NCI-H82 treated with DMSO at 0.1 percent for 48 hours (cell line): Measurements from ENCODE around the gene CAMKMT.

Experiments used
- DNase-seq: peaks from one replicate; lab custom pipeline; 2025; ENCODE audit not compliant: unreplicated experiment; lab: John Stamatoyannopoulos, UW

Gene CAMKMT

DNA sequence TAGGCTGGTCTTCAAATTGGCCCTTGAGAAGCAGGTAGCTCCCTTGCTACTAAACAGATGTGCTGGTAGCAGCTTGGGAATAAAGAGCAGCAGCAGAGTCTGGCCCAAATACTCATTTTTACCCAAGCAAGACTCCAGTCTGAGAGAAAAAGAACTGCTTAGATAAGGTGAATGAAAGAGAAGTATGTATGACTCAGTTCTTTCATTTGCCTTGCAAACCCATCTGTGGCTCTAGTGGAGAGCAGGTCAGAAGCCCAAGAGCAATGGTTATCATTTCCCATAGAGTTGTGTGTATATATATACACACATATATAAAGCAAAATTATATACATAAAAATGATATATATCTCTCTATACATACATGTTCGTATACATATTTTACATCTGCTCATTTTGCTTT lies 80.3 kb downstream of the CAMKMT start:
- DNase-seq, result no peak

DNA sequence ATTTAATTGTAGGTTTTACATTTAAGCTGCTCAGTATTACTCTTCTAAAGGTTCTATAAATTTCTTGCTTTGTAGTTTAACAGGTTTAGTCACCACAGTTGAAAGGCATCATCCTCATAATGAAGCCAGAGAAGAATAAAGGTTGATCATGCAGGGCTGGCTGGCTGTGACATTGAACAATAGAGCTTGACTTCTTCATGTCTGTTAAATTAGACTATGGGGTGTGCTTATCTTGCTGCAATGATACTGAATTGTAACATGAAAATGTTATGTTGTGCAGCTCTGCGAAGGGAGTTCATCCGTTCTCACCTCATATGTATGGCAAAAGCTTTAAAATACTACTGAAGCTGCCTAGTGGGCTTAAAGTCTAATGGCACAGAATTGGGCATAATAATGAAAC lies 81.8 kb downstream of the CAMKMT start:
- DNase-seq, result no peak

DNA sequence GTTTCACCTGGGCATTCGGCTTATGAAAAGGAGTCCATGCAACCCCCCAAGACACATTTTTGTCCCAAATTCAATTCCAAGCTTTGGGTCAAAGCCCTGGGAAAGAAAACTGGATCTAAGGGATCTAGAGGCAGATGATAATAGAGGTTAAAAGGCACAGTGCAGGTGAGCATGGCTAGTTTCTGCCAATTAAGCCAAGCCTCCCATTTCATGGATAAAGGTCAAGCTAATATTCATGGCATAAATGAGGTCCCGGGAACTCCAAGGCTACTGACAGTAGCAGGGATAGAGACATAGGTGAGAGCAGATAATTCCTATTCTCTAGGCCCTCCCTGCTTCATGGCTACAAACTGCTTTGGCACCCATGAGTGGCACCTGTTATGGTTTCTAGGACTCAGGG lies 83.1 kb downstream of the CAMKMT start:
- no peak for DNase-seq

DNA sequence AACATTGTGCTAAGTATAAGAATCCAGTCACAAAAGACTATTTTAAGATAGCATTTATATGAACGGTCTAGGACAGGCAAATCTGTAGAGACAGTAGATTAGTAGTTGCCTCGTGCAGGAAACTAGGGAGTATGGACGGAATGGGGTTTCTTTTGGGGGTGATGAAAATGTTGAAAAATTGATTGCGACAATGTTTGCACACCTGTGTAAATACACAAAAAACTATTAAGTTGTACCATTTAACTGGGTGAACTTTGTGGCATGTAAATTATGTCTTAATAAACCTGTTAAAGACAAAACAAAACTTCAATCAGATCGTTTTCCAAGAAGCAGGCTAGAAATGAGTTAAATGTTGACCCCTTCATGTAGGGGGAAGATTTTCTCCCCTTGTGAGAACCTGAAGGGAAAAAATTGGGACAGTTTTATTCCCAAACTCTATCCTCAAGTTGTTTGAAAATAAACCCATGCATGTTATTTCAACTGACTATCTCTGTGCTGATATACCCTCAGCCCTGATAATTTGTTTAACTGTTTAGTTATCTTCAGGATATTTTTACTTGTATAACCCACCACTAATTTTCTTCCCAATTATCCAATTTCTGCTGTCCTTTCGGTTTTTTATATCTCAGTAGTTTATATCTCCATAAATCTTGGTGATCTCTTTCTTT lies 87.2 kb downstream of the CAMKMT start:
- DNase-seq, result no peak

DNA sequence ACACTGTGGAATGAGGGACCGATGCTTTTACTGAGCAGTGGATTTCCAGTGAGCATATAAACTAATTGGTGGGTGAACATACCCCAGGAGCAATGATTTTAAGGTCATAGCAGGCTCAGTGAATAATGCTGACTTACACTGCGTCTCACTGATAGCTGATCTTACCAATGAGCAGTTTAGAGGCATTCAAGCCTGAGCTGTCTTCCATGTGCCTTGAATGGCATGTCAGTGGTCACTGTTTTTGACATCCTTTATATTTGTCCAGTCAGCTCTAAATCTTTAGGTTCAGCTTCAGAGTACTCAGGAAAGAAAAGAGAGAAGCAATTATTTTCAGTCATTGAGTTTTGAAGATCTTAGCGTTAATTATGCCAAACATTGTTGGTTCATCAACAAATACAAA lies 88.3 kb downstream of the CAMKMT start:
- DNase-seq, result no peak

DNA sequence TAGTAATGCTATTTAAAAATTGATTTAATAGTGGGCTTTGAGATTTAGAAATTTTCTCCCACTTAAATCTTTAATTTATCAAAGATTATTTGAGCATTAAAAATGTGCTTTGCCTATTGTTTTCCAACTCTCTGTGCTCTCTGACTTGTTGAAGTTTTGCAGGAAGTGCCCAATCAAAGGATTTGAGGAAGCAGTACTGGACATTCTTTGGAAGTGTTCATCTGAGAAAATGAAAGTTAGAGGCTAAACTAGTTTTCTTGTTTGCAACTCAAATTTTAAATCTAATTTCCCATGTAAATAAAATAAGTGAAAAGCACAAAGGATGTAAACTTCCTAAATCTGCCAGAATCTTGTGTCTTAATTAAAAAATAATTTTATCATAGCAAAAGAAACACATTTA lies 89.1 kb downstream of the CAMKMT start:
- no peak for DNase-seq

DNA sequence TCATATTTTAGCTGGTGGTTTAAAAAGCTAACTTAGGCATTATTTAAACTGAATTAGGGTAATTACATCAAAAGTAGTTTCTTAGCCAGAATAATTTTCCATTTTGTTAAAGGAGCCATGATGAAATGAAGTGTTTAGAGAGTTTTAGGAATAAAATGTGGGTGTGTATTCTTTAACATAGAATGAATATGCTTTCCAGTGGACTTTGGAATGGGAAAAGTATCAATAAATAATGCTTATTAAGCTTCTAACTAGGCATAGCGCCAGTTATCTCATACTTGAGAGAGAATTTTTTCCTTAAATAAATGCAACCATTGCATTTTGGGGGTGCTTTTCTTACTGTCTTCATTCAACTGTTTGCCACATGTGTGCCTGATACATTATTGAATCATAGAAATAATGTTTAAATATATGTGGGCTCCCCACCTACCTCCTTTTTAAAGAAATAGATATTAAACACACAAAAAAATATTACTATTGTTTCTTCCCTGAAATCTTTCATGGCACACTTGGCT lies 90.4 kb downstream of the CAMKMT start:
- no peak for DNase-seq

DNA sequence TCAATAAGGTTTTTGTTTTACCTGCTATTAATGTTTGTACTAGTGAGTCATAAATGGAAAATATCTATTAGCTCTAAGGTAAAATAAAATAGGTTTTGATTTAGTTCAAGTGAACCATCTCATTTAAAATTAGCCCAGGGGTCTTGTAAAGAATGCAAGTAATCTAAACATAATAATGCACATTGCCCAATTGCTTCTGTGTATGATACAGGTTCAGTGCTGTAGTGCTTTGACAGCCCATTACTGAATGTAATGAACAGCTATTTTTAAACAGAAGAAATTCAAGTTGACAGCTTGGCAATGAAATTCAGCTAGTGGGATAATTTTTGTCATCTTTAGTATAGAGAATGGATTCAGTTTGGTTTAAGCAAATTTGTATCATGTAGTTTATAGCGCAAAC lies 91.5 kb downstream of the CAMKMT start:
- no peak for DNase-seq

DNA sequence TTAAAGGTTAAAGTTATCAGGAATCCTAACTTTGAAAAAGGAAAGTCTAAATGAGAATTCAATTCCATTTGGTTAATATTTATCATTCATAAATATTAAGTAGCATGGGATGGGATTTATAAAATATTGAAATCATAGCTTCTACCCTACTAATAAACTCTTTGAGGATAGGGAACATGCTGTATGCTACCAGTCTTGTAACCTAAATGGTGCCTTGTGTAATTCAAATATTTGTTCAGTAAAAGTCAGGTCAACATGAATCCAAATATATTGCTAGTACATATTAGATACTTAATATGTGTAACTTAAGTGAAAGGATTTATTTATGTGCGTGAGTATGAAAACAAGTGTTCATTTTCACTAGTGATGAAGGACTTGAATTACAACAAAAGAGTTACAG lies 94.1 kb downstream of the CAMKMT start:
- DNase-seq, result no peak

DNA sequence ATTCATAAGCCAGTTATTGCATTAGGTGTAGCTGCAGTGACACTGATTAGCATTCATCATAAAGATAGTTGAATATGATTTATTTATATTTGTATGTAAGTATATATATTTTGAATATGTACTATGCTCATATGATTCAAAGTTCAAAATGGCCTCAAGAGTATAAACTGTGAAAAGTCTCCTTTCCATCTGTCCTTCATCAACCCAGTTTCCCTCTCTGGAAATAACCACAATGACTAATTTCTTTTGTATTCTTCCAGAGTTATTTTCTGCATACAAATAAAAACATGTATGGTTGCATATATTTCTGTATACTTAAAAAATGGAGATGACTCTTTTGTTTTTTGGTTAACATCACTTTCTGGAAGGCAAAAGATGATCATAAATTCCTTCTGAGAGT lies 95.2 kb downstream of the CAMKMT start:
- DNase-seq, result no peak

DNA sequence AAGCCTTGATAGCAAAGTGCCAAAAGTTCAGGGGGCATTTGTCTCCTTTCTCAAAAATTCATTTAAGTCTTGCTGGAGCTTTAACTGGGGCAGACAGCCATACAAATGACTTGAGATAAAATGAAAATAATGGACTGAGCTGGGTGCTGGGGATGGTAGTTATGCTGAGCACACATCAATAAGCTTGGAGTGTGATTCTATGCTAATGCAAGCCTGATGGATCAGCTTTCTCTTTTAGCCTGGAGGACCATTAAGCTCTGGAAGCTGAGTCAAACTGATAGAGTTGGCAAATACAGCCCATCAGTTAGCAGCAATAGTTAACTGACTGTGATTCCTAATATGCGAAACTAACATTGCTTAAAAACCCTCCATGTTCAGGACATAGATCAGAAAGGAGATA lies 98.0 kb downstream of the CAMKMT start:
- DNase-seq, result no peak

DNA sequence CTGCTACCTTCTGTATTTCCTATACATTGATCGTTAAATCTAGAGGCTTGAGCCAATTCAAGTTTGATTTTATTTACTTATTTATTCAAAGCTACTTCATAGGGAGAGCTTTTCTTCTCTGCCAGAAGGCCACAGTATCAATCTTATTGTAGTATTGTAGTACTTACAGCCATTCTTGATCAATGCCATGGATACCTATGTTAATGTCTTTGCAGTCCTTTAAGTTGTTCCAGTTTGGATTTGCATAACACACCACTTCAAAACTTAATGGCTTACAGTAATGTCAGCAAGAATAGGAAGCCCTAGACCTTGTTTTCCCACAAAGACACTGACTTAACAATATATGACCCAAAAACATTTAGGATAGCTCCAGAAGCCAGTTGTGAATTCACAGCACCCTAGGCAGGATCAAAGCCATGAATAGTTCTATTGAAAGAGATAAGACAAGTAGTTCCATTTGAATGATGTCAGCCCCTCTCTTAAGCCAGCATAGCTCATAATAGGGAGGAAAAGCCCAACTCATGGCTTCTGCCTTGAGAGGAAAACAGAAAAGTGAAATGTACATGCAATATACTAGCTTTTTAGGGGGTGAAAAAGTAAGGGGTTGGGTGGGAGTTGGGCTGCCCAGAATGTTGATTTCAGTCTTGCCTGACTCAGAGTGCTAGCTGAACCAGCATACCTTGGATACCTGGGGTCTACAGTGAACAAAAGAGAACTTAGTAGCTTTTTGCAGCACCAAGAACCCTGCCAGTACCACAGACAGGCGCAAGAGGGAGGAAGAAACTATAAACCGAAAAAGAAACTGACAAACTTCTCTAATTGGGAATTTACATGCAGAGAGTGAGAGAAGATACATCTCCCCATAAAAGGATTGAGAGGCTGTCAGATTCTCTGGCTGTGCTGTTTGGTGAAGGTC lies 101.4 kb downstream of the CAMKMT start:
- DNase-seq, result no peak

DNA sequence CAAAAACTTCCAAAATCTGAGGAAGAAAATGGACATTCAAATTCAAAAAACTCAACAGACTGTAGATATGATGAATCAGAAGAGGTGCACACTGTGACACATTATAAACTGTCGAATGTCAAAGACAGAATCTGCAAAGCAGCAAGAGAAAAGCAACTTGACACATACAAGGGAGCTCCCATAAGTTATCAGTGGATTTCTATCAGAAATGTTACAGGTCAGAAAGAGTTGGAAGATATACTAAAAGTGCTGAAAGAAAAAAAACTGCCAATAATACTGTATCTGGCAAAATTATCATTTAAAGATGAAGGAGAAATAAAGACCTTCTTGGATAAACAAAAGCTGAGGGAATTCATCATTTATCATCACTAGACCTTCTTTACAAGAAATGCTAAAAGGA lies 102.7 kb downstream of the CAMKMT start:
- no peak for DNase-seq

DNA sequence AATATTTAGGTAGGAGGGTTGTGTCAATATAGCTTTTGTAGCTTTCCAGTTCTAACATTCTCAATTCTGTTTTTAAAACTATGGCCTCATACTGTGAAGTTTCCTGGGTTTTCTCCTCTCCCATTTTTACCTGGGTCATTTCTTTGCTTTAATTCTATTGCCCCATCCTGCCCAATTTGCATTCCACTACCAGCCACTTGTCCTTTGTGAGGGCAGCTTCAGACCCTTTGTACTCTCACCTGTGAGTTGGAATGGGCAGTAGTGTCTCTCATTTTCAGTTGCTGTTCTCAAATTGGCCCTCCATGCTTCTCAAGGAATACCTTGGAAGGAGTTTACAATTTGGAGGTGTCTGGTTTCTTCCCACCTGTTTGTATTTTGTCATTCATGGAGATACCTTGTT lies 108.4 kb downstream of the CAMKMT start:
- DNase-seq, result no peak

DNA sequence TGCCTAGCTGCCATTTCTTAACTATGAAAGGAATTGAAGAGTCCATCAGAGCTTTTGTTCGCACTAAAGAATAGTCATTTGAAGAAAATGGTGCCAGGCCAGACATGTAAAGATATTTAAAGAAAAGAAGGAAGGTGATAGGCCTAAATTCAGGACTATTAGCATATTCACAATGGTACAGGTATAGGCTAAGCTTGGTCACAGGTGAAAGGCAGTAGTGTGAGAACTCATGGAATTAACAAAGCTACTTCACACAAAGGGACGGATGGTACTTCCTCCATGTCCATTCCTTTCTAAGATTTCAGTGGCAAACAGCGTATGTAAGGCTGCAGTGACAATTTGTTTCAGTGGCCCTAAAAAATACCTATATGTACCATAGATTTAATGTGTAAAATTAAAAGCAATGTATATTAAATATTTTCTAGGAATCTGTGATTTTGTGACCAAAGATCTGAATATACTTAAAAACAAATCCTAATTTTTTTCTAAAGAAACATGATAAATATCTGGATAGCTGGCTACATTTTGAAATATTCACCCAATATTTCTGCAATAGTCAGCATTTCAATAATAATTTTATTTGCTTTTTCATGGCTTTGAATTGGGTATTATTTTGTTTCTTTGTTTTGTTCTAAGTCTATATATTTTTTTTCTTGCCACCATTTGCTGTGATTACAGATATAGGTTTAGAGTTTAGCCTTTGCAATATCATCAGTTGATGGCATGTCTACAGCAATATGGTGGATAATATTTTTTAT lies 116.1 kb downstream of the CAMKMT start:
- DNase-seq, result no peak

DNA sequence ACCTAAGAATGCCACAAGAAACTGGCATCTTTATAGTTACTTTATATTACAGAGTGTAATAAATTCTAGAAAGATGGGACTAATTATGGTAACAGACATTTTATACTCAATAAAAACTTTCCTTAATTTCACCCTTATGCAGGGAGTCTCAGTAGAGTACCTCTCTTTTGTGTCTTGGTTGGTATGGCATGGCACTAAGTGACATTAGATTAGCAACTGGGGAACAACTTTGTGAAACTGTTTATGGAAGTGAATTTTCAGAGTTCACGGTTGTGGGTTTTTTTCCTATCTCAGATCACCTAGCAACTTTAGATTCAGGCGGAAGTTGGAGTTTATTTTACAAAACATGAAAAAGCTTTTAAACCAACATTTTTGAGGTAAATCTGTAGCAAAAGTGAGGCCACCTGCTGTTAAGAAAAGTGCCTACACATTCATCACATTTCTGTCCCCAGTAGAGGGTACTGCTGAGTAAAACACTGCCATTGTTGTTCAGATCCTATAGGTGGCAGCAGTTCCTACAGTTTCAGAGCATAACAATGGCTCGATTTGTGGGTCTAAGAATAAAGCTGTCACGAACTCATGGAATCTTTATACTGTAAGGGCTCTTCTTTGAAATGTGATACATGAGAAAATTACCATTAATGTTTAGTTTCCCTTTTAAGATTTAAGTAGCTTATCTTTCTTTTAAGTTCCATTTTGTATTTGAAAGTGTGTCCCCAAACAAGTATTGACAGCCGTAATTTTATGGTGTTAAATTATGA lies 117.6 kb downstream of the CAMKMT start:
- peak; percentile 89 for DNase-seq

DNA sequence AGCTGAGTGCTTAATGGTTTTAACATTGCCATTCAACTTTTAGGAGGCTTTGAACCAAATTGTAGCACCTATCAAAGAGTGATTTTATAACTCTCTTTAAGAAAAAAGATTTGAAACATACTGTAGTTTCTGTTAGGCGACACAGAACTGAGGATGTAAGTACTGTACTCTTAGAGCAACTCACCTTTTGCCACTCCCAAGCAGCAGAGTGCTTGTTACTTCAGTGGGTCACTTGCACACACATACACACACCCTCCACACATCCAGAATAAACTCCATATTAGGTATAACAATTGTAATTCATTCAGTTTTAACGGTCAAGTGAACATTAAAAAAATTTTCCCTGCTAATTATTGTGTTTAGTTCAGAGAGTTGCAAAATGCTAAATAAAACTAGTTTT lies 118.3 kb downstream of the CAMKMT start:
- peak; percentile 4 for DNase-seq

DNA sequence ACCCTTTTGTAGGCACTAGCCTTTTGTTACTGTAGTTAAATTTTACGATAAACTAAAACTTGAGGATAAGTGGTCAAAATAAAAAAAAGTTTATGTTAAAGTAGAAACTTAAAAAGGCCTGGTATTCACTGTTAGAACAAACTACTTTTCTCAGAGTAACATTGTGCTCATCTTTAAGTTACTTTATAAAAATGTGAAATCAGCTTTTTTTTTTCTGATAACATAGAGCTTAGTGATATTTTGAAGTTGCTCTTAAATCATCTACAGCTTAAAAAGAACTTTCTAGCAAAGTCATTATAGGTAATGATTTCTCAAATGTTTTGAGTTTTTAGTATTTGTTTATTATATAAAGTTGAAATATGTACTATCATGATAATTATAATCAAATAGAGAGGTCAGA lies 125.3 kb downstream of the CAMKMT start:
- no peak for DNase-seq

DNA sequence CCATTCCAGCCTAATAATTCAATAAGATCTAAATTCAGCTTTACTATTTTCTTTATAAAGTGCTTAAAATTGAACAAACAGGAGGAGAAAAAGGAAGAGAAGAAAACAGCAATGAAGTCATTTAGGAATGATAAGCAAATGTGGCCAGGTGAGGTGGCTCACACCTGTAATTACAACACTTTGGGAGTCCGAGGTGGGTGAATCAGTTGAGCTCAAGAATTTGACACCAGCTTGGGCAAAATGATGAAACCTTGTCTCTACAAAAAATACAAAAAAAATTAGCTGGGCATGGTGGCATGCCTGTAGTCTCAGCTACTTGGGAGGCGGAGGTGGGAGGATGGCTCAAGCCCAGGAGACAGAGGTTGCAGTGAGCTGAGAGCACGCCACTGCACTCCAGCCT lies 129.0 kb downstream of the CAMKMT start:
- no peak for DNase-seq

DNA sequence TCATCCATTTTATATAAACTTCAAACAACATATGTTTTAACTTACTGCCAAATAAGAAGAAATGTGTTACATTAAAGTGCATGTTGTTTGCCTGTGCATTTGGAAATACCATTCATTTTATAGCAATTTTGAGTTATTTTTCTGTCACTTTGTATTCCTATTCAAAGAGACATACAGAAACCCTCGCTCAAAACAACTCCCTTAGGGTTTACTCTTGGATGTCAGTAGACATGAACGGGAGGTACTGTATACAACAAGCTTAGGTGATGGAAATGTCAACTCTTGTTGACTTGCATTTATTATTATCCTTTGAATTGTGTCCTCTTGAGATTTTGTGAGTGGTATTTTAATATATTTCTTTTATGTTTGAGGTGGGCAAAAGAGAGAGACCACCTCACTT lies 132.3 kb downstream of the CAMKMT start:
- DNase-seq, result no peak

DNA sequence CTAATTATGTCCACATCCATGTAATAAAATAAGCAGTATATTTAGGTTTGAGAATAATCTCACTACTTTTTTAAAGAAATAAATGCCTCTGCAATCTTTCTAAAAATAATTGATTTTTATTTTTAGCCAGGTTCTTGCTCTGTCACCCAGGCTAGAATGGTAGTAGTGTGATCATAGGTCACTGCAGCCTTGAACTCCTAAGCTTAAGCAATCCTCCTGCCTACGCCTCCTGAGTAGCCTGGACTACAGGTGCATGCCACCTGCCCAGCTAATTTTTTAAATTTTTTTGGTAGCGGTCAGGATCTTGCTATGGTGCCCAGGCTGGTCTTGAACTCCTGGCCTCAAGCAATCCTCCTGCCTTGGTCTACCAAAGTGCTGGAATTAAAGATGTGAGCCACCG lies 133.3 kb downstream of the CAMKMT start:
- DNase-seq, result no peak
